GM21825 (cell line): ENCODE measurements around the gene CCDC27.
"Not testable (repeated sequence)": the region's sequence is repeated elsewhere in the genome, so short reads cannot be mapped to it uniquely, and the experiment has no call there.

Experiments
- ATAC-seq: cut with Tn5 transposase; IDR thresholded peaks from one replicate; pipeline ENCODE4 v1.9.1; 2021; ENCODE audit warnings: mild to moderate bottlenecking, moderate library complexity; ENCODE audit not compliant: unreplicated experiment

CCDC27 gene

GRCh38 chr1:3735027-3735681 lies 17.1 kb upstream of the CCDC27 start:
- no peak for ATAC-seq

DNA sequence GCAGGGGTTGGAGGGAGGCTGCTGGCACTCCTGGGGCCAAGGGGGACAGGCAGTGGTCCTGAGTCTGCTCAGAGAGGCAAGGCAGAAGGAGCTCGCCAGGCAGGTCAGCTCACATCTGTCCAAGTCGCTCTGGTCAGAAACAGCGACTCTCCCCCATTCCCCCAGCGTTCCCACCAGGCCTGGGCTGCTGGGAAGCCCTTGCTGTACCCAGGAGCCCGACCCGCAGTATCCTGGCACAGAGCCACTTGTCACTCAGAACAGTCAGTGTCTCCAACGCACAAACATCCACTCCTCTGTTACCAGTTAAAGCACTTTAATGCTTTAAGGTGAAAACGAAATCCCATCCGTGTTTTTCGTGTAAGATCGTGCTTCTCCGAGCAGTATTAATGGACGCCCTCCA lies 16.6 kb upstream of the CCDC27 start:
- ATAC-seq, result no peak

DNA sequence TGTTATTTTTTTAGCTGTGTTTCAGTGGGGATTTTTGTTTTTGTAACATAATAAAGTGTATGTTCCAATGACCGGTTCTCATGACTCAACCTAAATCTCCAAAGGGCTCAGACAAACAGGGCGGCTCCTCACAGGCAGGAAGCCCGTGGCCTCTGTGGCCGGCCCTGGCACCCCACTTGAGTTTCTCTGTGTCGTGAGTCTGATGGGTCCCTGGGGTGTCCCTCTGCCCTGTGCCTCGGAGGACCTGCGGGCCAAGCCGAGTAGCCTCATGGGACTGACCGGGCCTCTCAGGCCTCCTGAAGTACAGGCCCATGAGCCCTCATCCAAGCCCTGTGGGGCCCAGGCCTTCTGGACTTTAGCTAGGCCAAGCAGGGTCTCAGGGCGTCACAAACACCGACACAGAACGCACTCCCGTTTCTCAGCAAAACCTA lies 16.1 kb upstream of the CCDC27 start:
- ATAC-seq, result no peak

DNA sequence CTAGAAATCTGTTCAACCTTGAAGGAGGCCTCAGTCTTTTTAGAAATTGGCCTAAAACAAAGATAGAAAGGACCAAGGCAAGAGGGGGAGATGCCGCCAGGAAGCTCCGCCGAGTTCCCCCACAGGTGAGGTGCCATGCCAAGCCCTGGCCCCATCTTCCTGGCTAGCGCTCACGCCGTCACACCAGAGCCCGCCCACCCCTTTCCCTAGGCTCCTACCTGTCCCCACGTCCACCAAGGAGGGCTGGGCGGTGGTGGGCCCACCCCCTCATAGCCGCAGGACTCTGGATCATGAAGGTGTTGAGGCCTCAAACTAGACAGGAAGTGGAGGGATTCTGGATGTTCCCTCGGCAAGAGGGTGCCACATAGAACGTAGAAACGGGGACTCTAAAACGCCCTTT lies 15.5 kb upstream of the CCDC27 start:
- ATAC-seq, result no peak

DNA sequence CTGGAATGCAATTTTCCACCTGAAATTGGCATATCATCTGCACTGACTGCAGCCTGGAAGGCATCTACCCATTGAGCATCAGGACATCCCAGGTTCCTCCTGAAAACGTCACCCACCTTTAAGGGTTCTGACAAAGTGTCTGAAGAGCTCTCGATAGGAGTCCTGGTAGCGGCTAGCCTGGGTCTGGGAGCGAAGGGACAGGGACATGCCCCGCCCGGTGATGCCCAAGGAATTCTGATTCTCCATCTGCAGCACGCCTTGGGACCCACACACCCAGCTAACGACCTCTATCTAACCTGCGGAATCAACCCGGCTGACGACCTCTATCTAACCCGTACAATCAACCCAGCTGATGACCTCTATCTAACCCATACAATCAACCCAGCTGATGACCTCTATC lies 13.3 kb upstream of the CCDC27 start:
- ATAC-seq, result no peak

DNA sequence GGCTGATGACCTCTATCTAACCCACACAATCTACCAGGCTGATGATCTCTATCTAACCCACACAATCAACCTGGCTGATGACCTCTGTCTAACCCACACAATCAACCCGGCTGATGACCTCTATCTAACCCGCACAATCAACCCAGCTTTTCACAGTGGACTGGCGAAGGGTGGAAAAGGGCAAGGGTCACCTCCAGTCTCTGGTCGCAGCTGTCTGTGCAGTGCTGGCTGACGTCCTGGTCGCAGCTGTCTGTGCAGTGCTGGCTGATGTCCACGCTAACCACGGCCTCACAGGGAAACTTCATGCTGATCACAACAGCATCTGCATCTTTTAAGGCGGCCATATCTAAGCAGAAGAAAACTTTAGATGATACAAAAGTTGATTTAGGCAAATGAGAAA lies 12.2 kb upstream of the CCDC27 start:
- no peak for ATAC-seq

- ATAC-seq, result no peak
These were observed 11.5 kb upstream of the CCDC27 start for GRCh38 chr1:3740752-3741151.

GRCh38 chr1:3741566-3742438 lies 10.4 kb upstream of the CCDC27 start:
- no peak for ATAC-seq

DNA sequence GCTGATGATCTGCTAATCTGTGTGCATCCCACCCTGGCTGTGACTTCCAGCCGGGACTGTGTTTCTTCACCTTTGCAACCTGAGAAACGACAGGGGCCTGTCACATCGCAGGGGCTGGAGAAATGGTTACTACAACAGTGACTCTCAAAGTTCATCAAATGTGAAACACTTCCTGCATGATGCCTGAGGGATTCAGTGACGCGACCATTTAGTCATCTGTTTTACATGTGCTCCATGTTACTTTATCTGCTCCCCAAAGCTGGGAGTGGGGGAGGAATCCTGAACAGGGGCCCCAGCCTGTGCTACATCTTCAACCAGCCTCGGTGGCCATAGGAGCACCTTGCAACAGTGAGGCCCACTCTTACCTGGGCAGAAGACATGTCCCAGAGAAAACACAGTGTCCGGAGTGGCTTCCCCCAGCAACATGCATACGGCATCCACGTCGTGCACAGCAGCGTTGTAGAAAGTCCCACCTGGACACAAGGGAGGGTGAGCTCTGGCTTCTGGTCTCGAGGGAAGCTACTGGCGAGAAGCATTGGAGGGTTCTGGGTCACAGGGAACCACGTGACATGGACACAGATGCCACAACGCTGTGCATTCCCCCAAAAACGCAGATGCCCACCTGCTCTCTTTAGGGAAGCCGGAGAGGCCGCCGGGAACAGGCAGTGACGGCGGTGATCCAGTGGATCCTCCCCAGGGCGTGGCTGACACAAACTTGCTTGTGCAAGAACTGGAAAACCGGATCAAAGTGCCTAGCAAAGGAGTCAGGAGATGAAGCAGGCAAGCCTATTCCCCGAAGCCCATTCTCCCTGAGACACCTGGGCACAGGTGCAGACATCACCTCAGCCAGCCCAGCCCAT lies 9.6 kb upstream of the CCDC27 start:
- ATAC-seq, result no peak

- no peak for ATAC-seq
These were observed 8.8 kb upstream of the CCDC27 start for GRCh38 chr1:3743421-3743820.

DNA sequence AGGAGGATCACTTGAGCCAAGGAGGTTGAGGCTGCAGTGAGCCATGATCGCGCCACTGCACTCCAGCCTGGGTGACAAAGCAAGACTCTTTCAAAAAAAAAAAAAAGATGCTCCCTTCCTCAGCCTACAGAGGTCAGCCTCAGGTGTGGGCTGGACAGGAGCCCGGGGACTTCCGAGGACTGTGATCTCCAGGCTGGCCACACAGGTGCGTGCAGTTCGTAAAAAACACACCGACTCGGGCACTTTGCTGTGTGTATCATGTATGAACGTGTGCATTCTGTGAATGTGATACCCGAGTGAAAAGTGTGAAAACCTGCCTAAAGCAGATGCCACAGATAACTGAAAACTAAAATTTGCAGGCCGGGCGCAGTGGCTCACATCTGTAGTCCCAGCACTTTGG lies 8.4 kb upstream of the CCDC27 start:
- ATAC-seq, result no peak

GRCh38 chr1:3744646-3745045 lies 7.6 kb upstream of the CCDC27 start:
- no peak for ATAC-seq

- ATAC-seq, result no peak
These were observed 7.2 kb upstream of the CCDC27 start for GRCh38 chr1:3745071-3745470.

GRCh38 chr1:3745590-3746381 lies 6.5 kb upstream of the CCDC27 start:
- ATAC-seq, result no peak

DNA sequence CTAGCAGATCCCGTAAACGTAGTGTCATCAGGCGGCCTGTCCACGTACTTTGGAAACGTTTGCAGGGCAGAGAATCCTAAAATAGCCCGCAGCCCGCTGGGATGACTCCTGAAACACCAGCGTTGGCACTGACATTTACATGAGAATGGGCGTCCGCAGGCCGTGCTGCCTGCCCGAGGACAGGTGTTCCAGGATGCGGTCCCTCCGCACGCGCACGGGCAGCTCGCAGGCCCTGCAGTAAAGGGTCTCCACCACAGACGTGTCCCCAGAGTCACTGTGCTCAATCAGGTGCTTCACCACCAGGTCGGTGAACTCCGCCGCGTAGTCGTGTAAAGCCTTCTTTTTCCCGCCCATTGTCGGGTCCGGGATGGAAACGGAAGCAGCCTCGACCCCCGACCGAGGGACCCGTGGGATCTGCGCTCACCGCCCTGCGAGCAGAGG lies 5.8 kb upstream of the CCDC27 start:
- no peak for ATAC-seq

GRCh38 chr1:3746830-3747521 lies 5.3 kb upstream of the CCDC27 start:
- no peak for ATAC-seq

GRCh38 chr1:3747522-3747848 lies 4.8 kb upstream of the CCDC27 start:
- no peak for ATAC-seq

GRCh38 chr1:3747903-3748302 lies 4.3 kb upstream of the CCDC27 start:
- no peak for ATAC-seq

DNA sequence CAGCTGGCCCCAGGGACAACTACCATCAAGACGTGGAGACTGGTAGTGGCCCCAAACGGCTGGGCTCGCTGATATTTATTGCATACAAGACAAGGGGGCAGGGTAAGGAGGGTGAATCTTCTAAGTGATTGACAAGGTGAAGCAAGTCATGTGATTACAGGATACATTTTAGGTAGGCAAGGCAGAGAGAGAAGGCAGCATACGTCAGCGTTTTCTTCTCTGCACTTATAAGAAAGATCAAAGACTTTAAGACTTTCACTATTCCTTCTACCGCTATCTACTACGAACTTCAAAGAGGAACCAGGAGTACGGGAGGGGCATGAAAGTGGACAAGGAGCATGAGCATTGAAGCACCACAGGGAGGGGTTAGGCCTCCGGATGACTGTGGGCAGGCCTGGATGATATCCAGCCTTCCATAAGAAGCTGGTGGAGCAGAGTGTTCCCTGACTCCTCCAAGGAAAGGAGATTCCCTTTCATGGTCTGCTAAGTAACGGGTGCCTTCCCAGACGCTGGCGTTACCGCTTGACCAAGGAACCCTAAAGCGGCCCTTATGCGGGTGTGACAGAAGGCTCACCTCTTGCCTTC lies 3.8 kb upstream of the CCDC27 start:
- ATAC-seq, result not testable (repeated sequence)

- no peak for ATAC-seq
These were observed 2.7 kb upstream of the CCDC27 start for GRCh38 chr1:3749512-3749911.
